PC-3 (cell line): ENCODE results near the gene NEU2. TPM values are rescaled to one million over a fixed set of nuclear protein-coding genes. Genes with fewer than 3 reads are reported as not detected.

ENCODE experiments used
- ATAC-seq: fragments of 200-7000 bp; cut with Tn5 transposase; 2 replicates; pipeline ENCODE4 v1.9.1; 2020; ENCODE audit warnings: mild to moderate bottlenecking, moderate library complexity
- BruUV-seq: library from RNA; stranded (reverse); fragments of 400-500 nt; replicated peaks from 2 replicates; lab custom pipeline; 2021; lab: Mats Ljungman, UMichigan
- CTCF ChIA-PET: fragments of 300-600 bp; sonication (Branson Sonifier 250); formaldehyde crosslinking; loops from one replicate; lab custom pipeline; 2022; ENCODE audit warnings: antibody characterized with exemption; lab: Charles Lee
- POLR2A ChIA-PET: fragments of 300-600 bp; sonication (Branson Sonifier 250); formaldehyde crosslinking; loops from one replicate; lab custom pipeline; 2022; ENCODE audit warnings: antibody characterized with exemption; ENCODE audit not compliant: unreplicated experiment; lab: Charles Lee
- DNase-seq: peaks from one replicate; pipeline ENCODE4 v3.0.0-alpha.2; 2015
- H2AFZ ChIP-seq: fragments of 300-600 bp; sonication (generic); 2 replicates; pipeline ENCODE4 v1.6.0; 2016; ENCODE audit warnings: antibody characterized with exemption, low read length
- H3F3A ChIP-seq: fragments of 300-600 bp; sonication (generic); one replicate; pipeline ENCODE4 v1.6.0; 2017; ENCODE audit warnings: antibody characterized with exemption, low read length, control low read depth, mild to moderate bottlenecking; ENCODE audit not compliant: unreplicated experiment
- H3K27ac ChIP-seq: fragments of 300-600 bp; sonication (generic); 2 replicates; pipeline ENCODE4 v1.5.1; 2016; ENCODE audit warnings: mild to moderate bottlenecking, low read length
- H3K27me3 ChIP-seq: fragments of 300-600 bp; sonication (generic); 2 replicates; pipeline ENCODE4 v1.6.1; 2016; ENCODE audit warnings: low read length, mixed read lengths
- H3K36me3 ChIP-seq: fragments of 300-600 bp; sonication (generic); 2 replicates; pipeline ENCODE4 v1.6.1; 2016; ENCODE audit warnings: low read depth, mixed run types, low read length, mixed read lengths
- H3K4me1 ChIP-seq: fragments of 300-600 bp; sonication (generic); 2 replicates; pipeline ENCODE4 v1.5.1; 2016; ENCODE audit warnings: low read length; ENCODE audit not compliant: insufficient read depth
- H3K4me2 ChIP-seq: fragments of 300-600 bp; sonication (generic); 2 replicates; pipeline ENCODE4 v1.6.0; 2016; ENCODE audit warnings: low read length
- H3K4me3 ChIP-seq: fragments of 300-600 bp; sonication (generic); 2 replicates; pipeline ENCODE4 v1.5.1; 2016; ENCODE audit warnings: mild to moderate bottlenecking, low read length, mixed read lengths
- H3K79me2 ChIP-seq: fragments of 300-600 bp; sonication (generic); 2 replicates; pipeline ENCODE4 v1.6.1; 2017; ENCODE audit warnings: low read length, mixed read lengths
- H3K9ac ChIP-seq: fragments of 300-600 bp; sonication (generic); 2 replicates; pipeline ENCODE4 v1.6.0; 2016; ENCODE audit warnings: mild to moderate bottlenecking, low read length
- H3K9me2 ChIP-seq: fragments of 300-600 bp; sonication (generic); replicated peaks from 2 replicates; pipeline ENCODE4 v1.6.1; 2016; ENCODE audit warnings: mixed run types, low read length, mixed read lengths
- H3K9me3 ChIP-seq: fragments of 300-600 bp; sonication (generic); 2 replicates; pipeline ENCODE4 v1.6.1; 2016; ENCODE audit warnings: low read length, mixed read lengths
- H4K20me1 ChIP-seq: fragments of 300-600 bp; sonication (generic); 2 replicates; pipeline ENCODE4 v1.6.1; 2016; ENCODE audit warnings: low read length, mixed read lengths
- EZH2 ChIP-seq: fragments of 300-600 bp; sonication (generic); IDR thresholded peaks from one replicate; pipeline ENCODE4 v1.6.1; 2017; ENCODE audit warnings: antibody characterized with exemption, mild to moderate bottlenecking, low read length; ENCODE audit not compliant: unreplicated experiment
- EZH2phosphoT487 ChIP-seq: fragments of 300-600 bp; sonication (generic); IDR thresholded peaks from 2 replicates; pipeline ENCODE4 v1.6.1; 2018; ENCODE audit warnings: mild to moderate bottlenecking, antibody characterized with exemption, low read length, borderline replicate concordance
- intact Hi-C: fragments of 100-400 bp; cut with micrococcal nuclease; formaldehyde crosslinking; loops from 2 replicates; pipeline ENCODE4 v1.9.0; 2023
- total RNA-seq: library from RNA; depleted of rRNA; stranded (reverse); fragments of >200 nt; gene quantifications from 2 replicates; pipeline ENCODE4 v1.2.3, GENCODE V29; 2014
- TF ChIP-seq, protein P1 (sequence below): fragments of 300-600 bp; sonication (generic); conservative IDR thresholded peaks from 2 replicates; pipeline ENCODE4 v1.5.1; 2017; ENCODE audit warnings: antibody characterized with exemption, low read depth, mild to moderate bottlenecking, low read length

NEU2 gene
- total RNA-seq, 1 experiment from 2014 or later = 4.5 TPM

DNA sequence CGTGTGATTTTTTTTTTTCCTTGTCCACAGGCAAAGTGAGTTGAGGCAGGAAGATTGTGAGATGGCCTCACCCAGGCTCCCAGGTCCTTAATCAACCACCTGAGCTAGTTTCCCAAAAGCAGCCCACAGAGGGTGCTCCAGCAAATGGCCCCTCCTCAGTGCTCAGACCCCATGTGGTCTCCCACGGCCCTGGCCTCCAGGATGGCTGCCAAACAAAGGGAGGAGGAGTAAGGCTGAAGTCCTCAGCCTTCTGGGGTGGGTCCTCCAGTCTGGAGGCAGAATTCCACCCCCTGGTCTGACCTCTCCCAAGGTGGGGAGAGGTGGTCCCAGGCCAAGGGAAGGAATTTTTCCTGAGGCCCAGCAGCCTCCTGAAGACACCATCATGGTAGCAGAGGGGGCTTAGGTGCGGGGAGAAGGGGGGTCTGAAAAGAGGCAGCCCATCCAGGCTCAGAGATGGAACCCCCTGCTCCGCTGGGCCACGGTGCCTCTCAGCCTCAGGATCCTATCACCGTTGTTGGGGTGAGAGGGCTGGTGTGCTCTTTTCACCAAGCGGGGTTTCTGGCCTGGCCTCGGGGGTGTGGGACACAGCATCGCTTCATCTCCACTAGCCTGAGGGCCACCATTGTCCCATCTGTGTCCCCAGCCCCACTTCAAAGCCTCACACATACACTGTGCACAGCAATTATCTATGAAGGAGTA is 21.8 kb upstream of the NEU2 start:
- no peak for ATAC-seq
- no peaks in the 10 kb centered on the region for H3K27me3 ChIP-seq
- no TSS peak for BruUV-seq
- H3K79me2 ChIP-seq = no peaks in the 10 kb centered on the region
- H3K27ac ChIP-seq = no peak overlapping the region
- no peak overlapping the region for H3K4me2 ChIP-seq
- H3F3A ChIP-seq = no peaks in the 10 kb centered on the region
- H4K20me1 ChIP-seq = no peaks in the 10 kb centered on the region
- H3K9ac ChIP-seq = no peak overlapping the region
- ChIA-PET CTCF (no interaction called here), POLR2A (no interaction called here)
- no peak for DNase-seq
- TF ChIP-seq EZH2 (no peak), EZH2phosphoT487 (no peak)
- TF ChIP-seq, protein P1, sequence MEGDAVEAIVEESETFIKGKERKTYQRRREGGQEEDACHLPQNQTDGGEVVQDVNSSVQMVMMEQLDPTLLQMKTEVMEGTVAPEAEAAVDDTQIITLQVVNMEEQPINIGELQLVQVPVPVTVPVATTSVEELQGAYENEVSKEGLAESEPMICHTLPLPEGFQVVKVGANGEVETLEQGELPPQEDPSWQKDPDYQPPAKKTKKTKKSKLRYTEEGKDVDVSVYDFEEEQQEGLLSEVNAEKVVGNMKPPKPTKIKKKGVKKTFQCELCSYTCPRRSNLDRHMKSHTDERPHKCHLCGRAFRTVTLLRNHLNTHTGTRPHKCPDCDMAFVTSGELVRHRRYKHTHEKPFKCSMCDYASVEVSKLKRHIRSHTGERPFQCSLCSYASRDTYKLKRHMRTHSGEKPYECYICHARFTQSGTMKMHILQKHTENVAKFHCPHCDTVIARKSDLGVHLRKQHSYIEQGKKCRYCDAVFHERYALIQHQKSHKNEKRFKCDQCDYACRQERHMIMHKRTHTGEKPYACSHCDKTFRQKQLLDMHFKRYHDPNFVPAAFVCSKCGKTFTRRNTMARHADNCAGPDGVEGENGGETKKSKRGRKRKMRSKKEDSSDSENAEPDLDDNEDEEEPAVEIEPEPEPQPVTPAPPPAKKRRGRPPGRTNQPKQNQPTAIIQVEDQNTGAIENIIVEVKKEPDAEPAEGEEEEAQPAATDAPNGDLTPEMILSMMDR = no peak
- H2AFZ ChIP-seq = no peak overlapping the region
- no peaks in the 10 kb centered on the region for H3K4me1 ChIP-seq
- intact Hi-C loops = no loop called here
- no peak overlapping the region for H3K4me3 ChIP-seq
- no peaks in the 10 kb centered on the region for H3K9me3 ChIP-seq
- H3K36me3 ChIP-seq = no peaks in the 10 kb centered on the region
- H3K9me2 ChIP-seq = no peaks in the 10 kb centered on the region

DNA sequence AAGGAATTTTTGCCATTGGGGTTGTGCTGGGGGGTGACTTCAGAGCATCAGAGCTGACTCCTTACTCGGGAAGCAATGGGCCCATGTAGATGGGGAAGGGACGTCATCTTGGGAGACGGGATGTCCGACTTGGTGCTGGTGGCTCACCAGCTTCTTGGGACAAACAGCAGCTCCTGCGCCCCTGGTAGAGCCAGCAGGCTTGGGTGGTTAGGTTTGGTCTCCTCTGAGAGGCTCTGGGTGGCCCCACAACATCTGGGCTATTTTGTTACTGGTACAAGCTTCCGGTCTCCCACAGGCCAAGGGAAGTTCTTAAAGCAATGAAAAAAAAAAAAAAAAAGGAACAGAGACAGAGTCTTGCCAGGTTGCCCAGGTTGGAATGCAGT is 21.2 kb upstream of the NEU2 start:
- ChIA-PET CTCF (no interaction called here), POLR2A (no interaction called here)
- H4K20me1 ChIP-seq = no peaks in the 10 kb centered on the region
- BruUV-seq = no TSS peak
- ATAC-seq = no peak
- H3K9ac ChIP-seq = no peak overlapping the region
- H3K4me2 ChIP-seq = no peak overlapping the region
- H3F3A ChIP-seq = no peaks in the 10 kb centered on the region
- no peaks in the 10 kb centered on the region for H3K36me3 ChIP-seq
- H3K4me1 ChIP-seq = no peaks in the 10 kb centered on the region
- H3K79me2 ChIP-seq = no peaks in the 10 kb centered on the region
- no peak overlapping the region for H3K4me3 ChIP-seq
- intact Hi-C loops = no loop called here
- no peak for DNase-seq
- no peaks in the 10 kb centered on the region for H3K9me2 ChIP-seq
- H2AFZ ChIP-seq = no peak overlapping the region
- no peak for TF ChIP-seq EZH2
- no peak for TF ChIP-seq EZH2phosphoT487
- TF ChIP-seq, protein P1 = no peak
- no peak overlapping the region for H3K27ac ChIP-seq
- H3K9me3 ChIP-seq = no peaks in the 10 kb centered on the region
- H3K27me3 ChIP-seq = no peaks in the 10 kb centered on the region

DNA sequence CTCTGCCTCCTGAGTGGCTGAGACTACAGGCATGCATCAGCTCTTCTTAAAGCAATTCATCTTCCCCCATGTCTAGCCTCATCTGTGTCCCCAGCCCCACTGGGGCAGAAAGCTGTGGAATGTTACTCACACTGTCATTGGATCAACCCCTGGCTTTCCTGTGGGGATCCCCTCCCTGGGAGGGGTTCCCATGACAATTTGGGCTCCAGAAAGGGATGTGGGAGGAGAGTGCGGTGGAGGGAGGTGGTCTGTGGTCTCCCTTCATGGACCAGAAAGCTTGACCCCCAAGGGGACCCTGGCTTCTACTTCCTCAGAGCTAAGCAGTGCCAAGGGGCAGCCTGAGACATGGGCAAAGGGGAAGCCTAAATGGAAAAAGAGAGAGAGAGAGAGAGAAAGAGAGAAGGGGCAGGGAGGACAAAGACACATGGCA is 20.8 kb upstream of the NEU2 start:
- no peaks in the 10 kb centered on the region for H3K79me2 ChIP-seq
- no TSS peak for BruUV-seq

More for the DNA sequence above, 20.8 kb upstream of the NEU2 start:
- no peak overlapping the region for H3K9ac ChIP-seq
- ATAC-seq (no peak), DNase-seq (no peak)
- H2AFZ ChIP-seq = no peak overlapping the region
- ChIA-PET POLR2A (no interaction called here), CTCF (no interaction called here)
- no peak for TF ChIP-seq EZH2
- no peak for TF ChIP-seq EZH2phosphoT487
- TF ChIP-seq, protein P1 = no peak
- no peaks in the 10 kb centered on the region for H3K9me2 ChIP-seq
- no peaks in the 10 kb centered on the region for H3K4me1 ChIP-seq
- H4K20me1 ChIP-seq = no peaks in the 10 kb centered on the region
- no peaks in the 10 kb centered on the region for H3K9me3 ChIP-seq
- no peak overlapping the region for H3K4me3 ChIP-seq
- H3F3A ChIP-seq = no peaks in the 10 kb centered on the region
- H3K27ac ChIP-seq = no peak overlapping the region
- no peaks in the 10 kb centered on the region for H3K27me3 ChIP-seq
- no peak overlapping the region for H3K4me2 ChIP-seq
- intact Hi-C loops = no loop called here
- H3K36me3 ChIP-seq = no peaks in the 10 kb centered on the region
